Esophagus muscularis mucosa (tissue), 4 donors: ENCODE results near the gene CDC5L.

Experiments used
- EP300 ChIP-seq: sonication (generic); formaldehyde crosslinking; IDR thresholded peaks from one replicate; pipeline ENCODE4 v1.6.1; 2017; ENCODE audit warnings: antibody characterized with exemption
- POLR2A ChIP-seq: fragments of 450-650 bp; IDR thresholded peaks from one replicate; pipeline ENCODE4 v1.6.1; 2017; ENCODE audit warnings: antibody characterized with exemption, moderate library complexity, mild to moderate bottlenecking, low read depth
- POLR2AphosphoS5 ChIP-seq, 2 donors: sonication (generic); formaldehyde crosslinking; IDR thresholded peaks; one replicate each; pipeline ENCODE4 v1.6.1; 2017; ENCODE audit warnings: antibody characterized with exemption in 2 of 2
- TF ChIP-seq, protein P1 (sequence below), 3 experiments: fragments of 200-600 bp in 2 of 3; fragments of 450-650 bp in 1 of 3; sonication (generic) in 2 of 3; IDR thresholded peaks; one replicate each; pipeline ENCODE4 v1.5.1; 2017 to 2019; ENCODE audit warnings: antibody characterized with exemption in 3 of 3, mild to moderate bottlenecking in 2 of 3, moderate library complexity in 1 of 3

DNA sequence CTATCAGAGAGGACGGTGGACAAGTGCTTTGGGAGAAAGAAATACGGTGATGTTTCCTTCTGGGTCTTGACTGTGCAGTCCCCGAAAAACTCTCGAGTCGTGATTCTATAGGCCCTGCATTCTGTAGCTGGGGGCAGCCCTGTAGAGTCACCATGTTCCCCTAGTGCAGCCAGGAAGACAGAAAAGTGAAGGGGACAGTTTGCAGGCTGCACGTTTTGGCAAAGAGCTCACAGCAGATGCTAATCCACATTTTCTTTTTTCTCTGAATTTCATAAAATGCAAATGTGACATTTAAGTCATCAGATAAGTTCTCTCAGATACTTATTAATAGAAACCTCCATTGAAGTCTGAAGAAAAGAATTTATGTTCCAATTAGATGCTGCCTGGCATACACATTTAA, 25.6 kb upstream of the CDC5L start:
- TF ChIP-seq EP300: no peak
- TF ChIP-seq, protein P1, sequence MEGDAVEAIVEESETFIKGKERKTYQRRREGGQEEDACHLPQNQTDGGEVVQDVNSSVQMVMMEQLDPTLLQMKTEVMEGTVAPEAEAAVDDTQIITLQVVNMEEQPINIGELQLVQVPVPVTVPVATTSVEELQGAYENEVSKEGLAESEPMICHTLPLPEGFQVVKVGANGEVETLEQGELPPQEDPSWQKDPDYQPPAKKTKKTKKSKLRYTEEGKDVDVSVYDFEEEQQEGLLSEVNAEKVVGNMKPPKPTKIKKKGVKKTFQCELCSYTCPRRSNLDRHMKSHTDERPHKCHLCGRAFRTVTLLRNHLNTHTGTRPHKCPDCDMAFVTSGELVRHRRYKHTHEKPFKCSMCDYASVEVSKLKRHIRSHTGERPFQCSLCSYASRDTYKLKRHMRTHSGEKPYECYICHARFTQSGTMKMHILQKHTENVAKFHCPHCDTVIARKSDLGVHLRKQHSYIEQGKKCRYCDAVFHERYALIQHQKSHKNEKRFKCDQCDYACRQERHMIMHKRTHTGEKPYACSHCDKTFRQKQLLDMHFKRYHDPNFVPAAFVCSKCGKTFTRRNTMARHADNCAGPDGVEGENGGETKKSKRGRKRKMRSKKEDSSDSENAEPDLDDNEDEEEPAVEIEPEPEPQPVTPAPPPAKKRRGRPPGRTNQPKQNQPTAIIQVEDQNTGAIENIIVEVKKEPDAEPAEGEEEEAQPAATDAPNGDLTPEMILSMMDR (IDR thresholded peaks at IDR 0.05): no peak
- no peak for TF ChIP-seq POLR2A
- no peak for TF ChIP-seq POLR2AphosphoS5 (IDR thresholded peaks at IDR 0.05)
